K562 (cell line): ENCODE results near the gene DPP9. TPM values are rescaled to one million over a fixed set of nuclear protein-coding genes. Genes with fewer than 3 reads are reported as not detected.

Source experiments
- CBX8 ChIP-seq: fragments of 200-600 bp; sonication (generic); IDR thresholded peaks from 2 replicates; pipeline ENCODE4 v1.6.1; 2012; ENCODE audit warnings: borderline replicate concordance, mixed run types, low read depth, mild to moderate bottlenecking, moderate library complexity, mixed read lengths, low read length, control low read depth, inconsistent platforms; ENCODE audit not compliant: poor library complexity, severe bottlenecking; ENCODE audit errors: extremely low read depth
- ETV1 ChIP-seq: fragments of 450-650 bp; conservative IDR thresholded peaks from 2 replicates; pipeline ENCODE4 v1.6.1; 2016; ENCODE audit warnings: missing genetic modification characterization, control low read depth, low read depth, missing compliant biosample characterization
- HDAC2 ChIP-seq: fragments of 450-650 bp; IDR thresholded peaks from 2 replicates; pipeline ENCODE4 v1.6.1; 2016; ENCODE audit warnings: mild to moderate bottlenecking
- KDM5B ChIP-seq: fragments of 200-600 bp; sonication (generic); IDR thresholded peaks from 2 replicates; pipeline ENCODE4 v1.6.1; 2012; ENCODE audit warnings: low read depth, mild to moderate bottlenecking, moderate library complexity, low read length, control low read depth, inconsistent platforms; ENCODE audit not compliant: insufficient replicate concordance
- MBD2 ChIP-seq: sonication (generic); IDR thresholded peaks from 2 replicates; pipeline ENCODE4 v1.6.1; 2016; ENCODE audit warnings: low read depth, borderline replicate concordance
- RB1 ChIP-seq: fragments of 450-650 bp; IDR thresholded peaks from 2 replicates; pipeline ENCODE4 v1.6.1; 2017; ENCODE audit warnings: low read depth, mild to moderate bottlenecking
- RBBP5 ChIP-seq: fragments of 200-600 bp; sonication (generic); IDR thresholded peaks from 2 replicates; pipeline ENCODE4 v1.6.1; 2012; ENCODE audit warnings: borderline replicate concordance, mild to moderate bottlenecking, low read length, control low read depth, inconsistent platforms; ENCODE audit not compliant: insufficient read depth, poor library complexity, severe bottlenecking
- RCOR1 ChIP-seq, 2 experiments: IDR thresholded peaks; 2 replicates each; pipeline ENCODE4 v1.6.1; 2012; ENCODE audit warnings: low read depth in 2 of 2, low read length in 2 of 2, borderline replicate concordance in 1 of 2, improper control_type of control experiment in 1 of 2
- ZBTB7A ChIP-seq: IDR thresholded peaks from 2 replicates; pipeline ENCODE4 v1.6.1; 2011; ENCODE audit warnings: low read depth, mild to moderate bottlenecking, low read length, moderate library complexity, borderline replicate concordance; ENCODE audit not compliant: control insufficient read depth
- ZFX ChIP-seq: sonication (generic); formaldehyde crosslinking; IDR thresholded peaks from 2 replicates; pipeline ENCODE4 v1.8.0; 2022; ENCODE audit warnings: mild to moderate bottlenecking, missing genetic modification reagents, moderate library complexity
- ZNF140 ChIP-seq: fragments of 250-450 bp; sonication (Bioruptor Pico); IDR thresholded peaks from 2 replicates; pipeline ENCODE4 v1.8.0; 2021; ENCODE audit warnings: moderate library complexity, mild to moderate bottlenecking, inconsistent platforms
- ZZZ3 ChIP-seq: fragments of 450-650 bp; IDR thresholded peaks from 2 replicates; pipeline ENCODE4 v1.6.1; 2016; ENCODE audit warnings: antibody characterized with exemption, mild to moderate bottlenecking, moderate library complexity
- polyA plus RNA-seq, 8 experiments: library from polyadenylated mRNA; depleted of rRNA in 4 of 8; stranded (reverse) in 5 of 8; unstranded in 3 of 8; fragments of >200 nt; fragmentation: Nextera tagmentation in 2 of 8; fragmentation: Illumina TruSeq in 1 of 8; extraction: Ambion mirVana in 2 of 8; extraction: Trizol in 1 of 8; gene quantifications; 2 replicates each; pipeline versions ENCODE4 v1.2.1 to v1.2.3, GENCODE V29; 2011 to 2014; ENCODE audit warnings: inconsistent platforms in 1 of 8, missing spikeins in 1 of 8
- total RNA-seq, 7 experiments: library from RNA; depleted of rRNA in 6 of 7; stranded (reverse); fragments of >200 nt in 6 of 7; fragmentation: Illumina TruSeq in 2 of 7; extraction: Trizol in 2 of 7; gene quantifications; 2 replicates each; pipeline versions ENCODE4 v1.2.1 to v1.2.3, GENCODE V29; 2011 to 2021; ENCODE audit warnings: low replicate concordance in 1 of 7
- TF ChIP-seq, protein P1 (sequence below): fragments of 450-650 bp; formaldehyde crosslinking; IDR thresholded peaks from 2 replicates; pipeline ENCODE4 v1.4.0; 2020; ENCODE audit warnings: mild to moderate bottlenecking, moderate library complexity
- TF ChIP-seq, protein P2 (sequence below): conservative IDR thresholded peaks from 2 replicates; pipeline ENCODE4 v1.6.1; 2011; ENCODE audit warnings: low read depth, mild to moderate bottlenecking, low read length; ENCODE audit not compliant: control insufficient read depth
- TF ChIP-seq, protein P3 (sequence below): sonication (generic); formaldehyde crosslinking; IDR thresholded peaks from 2 replicates; pipeline ENCODE4 v1.8.1; 2023; ENCODE audit warnings: mild to moderate bottlenecking, missing genetic modification reagents
- TF ChIP-seq, protein P4 (sequence below): sonication (generic); formaldehyde crosslinking; IDR thresholded peaks from 2 replicates; pipeline ENCODE4 v1.8.0; 2023; ENCODE audit warnings: mild to moderate bottlenecking, missing genetic modification reagents

Gene DPP9
- total and polyA plus RNA-seq, 9 of the 15 experiments (the other 6 are each of a cell fraction or from before 2014, with no cell fraction given), result 0.90 to 66.7 (median 24.5) TPM

DNA sequence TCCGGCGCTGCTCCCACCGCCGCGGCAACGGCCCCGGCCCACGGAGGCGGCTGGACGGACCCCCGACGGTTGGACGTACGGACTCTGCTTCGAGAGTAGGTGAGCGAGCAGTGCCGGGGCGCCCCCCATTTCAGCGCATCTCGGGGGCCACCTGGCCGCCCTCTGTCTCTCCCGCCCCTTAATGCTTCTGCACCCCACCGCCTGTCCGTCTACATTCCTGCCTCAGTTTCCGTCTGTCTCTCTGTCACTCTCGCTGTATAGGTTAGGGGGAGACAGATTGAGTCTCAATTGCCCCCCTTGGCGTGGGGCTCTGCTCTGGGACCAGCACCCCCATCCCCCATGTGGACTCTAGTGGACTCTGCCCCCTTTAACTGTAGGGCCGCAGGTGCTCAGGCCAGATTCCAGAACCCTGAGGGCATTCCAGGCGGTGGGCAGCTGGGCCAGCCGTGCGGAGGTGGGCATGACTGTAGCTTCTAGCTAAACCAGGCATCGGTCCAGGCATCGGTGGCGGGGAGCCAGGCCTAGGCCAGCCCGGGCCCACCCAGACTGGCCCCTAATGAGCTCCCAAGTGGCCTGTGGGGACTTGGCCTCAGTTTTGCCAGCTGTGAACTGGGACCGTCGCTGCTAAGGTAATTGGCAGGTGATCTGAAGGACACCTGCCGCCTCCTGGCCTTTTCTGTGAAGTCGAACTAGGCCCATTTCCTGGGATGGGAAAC, 84.0 kb downstream of the DPP9 start (continued):
- TF ChIP-seq, protein P1, sequence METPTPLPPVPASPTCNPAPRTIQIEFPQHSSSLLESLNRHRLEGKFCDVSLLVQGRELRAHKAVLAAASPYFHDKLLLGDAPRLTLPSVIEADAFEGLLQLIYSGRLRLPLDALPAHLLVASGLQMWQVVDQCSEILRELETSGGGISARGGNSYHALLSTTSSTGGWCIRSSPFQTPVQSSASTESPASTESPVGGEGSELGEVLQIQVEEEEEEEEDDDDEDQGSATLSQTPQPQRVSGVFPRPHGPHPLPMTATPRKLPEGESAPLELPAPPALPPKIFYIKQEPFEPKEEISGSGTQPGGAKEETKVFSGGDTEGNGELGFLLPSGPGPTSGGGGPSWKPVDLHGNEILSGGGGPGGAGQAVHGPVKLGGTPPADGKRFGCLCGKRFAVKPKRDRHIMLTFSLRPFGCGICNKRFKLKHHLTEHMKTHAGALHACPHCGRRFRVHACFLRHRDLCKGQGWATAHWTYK, result no peak
- TF ChIP-seq, protein P2, sequence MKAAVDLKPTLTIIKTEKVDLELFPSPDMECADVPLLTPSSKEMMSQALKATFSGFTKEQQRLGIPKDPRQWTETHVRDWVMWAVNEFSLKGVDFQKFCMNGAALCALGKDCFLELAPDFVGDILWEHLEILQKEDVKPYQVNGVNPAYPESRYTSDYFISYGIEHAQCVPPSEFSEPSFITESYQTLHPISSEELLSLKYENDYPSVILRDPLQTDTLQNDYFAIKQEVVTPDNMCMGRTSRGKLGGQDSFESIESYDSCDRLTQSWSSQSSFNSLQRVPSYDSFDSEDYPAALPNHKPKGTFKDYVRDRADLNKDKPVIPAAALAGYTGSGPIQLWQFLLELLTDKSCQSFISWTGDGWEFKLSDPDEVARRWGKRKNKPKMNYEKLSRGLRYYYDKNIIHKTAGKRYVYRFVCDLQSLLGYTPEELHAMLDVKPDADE, result 0 out of 2 replicates have a peak, but pooled peaks have one; percentile 40
- TF ChIP-seq KDM5B (peak; percentile 26), RCOR1 (IDR thresholded peaks at IDR 0.05; ENCODE audit: borderline replicate concordance in 1 of 2, low read depth in 2 of 2, low read length in 2 of 2) (0 out of 4 replicates have a peak, but pooled peaks of 1 of the 2 experiments have one; percentile 9), ETV1 (tag) (no peak), ZNF140 (CRISPR knock-in tag) (no peak), ZZZ3 (no peak), CBX8 (no peak), MBD2 (no peak), RBBP5 (peak; percentile 10), ZFX (peak; percentile 51; the same call in 1 of the 2 replicates), RB1 (peak; percentile 27; the same call in 1 of the 2 replicates), HDAC2 (0 out of 2 replicates have a peak, but pooled peaks have one; percentile 25), ZBTB7A (no peak)
- TF ChIP-seq, protein P3, sequence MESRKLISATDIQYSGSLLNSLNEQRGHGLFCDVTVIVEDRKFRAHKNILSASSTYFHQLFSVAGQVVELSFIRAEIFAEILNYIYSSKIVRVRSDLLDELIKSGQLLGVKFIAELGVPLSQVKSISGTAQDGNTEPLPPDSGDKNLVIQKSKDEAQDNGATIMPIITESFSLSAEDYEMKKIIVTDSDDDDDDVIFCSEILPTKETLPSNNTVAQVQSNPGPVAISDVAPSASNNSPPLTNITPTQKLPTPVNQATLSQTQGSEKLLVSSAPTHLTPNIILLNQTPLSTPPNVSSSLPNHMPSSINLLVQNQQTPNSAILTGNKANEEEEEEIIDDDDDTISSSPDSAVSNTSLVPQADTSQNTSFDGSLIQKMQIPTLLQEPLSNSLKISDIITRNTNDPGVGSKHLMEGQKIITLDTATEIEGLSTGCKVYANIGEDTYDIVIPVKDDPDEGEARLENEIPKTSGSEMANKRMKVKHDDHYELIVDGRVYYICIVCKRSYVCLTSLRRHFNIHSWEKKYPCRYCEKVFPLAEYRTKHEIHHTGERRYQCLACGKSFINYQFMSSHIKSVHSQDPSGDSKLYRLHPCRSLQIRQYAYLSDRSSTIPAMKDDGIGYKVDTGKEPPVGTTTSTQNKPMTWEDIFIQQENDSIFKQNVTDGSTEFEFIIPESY (CRISPR knock-in tag), result 0 out of 2 replicates have a peak, but pooled peaks have one; percentile 39
- TF ChIP-seq, protein P4, sequence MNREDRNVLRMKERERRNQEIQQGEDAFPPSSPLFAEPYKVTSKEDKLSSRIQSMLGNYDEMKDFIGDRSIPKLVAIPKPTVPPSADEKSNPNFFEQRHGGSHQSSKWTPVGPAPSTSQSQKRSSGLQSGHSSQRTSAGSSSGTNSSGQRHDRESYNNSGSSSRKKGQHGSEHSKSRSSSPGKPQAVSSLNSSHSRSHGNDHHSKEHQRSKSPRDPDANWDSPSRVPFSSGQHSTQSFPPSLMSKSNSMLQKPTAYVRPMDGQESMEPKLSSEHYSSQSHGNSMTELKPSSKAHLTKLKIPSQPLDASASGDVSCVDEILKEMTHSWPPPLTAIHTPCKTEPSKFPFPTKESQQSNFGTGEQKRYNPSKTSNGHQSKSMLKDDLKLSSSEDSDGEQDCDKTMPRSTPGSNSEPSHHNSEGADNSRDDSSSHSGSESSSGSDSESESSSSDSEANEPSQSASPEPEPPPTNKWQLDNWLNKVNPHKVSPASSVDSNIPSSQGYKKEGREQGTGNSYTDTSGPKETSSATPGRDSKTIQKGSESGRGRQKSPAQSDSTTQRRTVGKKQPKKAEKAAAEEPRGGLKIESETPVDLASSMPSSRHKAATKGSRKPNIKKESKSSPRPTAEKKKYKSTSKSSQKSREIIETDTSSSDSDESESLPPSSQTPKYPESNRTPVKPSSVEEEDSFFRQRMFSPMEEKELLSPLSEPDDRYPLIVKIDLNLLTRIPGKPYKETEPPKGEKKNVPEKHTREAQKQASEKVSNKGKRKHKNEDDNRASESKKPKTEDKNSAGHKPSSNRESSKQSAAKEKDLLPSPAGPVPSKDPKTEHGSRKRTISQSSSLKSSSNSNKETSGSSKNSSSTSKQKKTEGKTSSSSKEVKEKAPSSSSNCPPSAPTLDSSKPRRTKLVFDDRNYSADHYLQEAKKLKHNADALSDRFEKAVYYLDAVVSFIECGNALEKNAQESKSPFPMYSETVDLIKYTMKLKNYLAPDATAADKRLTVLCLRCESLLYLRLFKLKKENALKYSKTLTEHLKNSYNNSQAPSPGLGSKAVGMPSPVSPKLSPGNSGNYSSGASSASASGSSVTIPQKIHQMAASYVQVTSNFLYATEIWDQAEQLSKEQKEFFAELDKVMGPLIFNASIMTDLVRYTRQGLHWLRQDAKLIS (CRISPR knock-in tag), result no peak
